ENCODE data around the gene SBK1.
A peak's percentile ranks its signal among the peaks of the same experiment; 100 is the strongest.
"Not testable (repeated sequence)": the region's sequence is repeated elsewhere in the genome, so short reads cannot be mapped to it uniquely, and the experiment has no call there.

Gene SBK1

DNA sequence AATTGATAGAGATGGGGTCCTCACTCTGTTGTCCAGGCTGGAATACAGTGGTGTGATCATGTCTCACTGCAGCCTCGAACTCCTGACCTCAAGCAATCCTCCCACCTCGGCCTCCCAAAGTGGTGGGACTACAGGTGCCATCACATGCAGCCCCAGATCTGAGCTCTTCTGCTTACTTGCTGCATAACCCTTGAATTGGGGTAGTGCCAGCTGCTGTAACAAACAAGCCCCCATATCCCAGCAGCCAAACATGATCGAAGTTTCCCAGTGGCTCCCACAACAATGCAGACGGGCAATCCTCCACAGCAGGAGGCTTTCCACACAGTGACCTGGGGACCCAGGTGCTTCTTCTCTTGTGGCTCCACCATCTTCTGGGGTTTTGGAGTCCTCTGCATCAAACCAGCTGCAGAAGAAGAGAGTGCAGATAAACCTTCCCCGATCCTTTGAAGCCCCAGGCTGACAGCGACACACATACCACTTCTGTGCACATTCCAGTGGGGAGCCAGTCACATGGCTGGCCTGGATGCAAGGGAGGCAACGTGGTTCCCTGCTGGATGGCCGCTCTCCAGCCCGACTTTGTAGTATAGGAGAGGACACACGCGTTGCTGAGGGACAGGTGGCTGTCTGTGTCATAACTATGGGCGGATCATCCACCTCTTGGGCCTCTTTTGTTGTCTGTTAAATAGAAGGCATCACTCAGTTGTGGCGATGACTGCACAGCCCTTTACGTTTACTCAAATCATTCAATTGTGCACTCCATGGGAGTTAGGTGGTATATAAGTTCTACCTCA, 16.7 kb downstream of the SBK1 start:
- no peak for DNase-seq (ENCODE audit: low read depth in 2 of 2)

DNA sequence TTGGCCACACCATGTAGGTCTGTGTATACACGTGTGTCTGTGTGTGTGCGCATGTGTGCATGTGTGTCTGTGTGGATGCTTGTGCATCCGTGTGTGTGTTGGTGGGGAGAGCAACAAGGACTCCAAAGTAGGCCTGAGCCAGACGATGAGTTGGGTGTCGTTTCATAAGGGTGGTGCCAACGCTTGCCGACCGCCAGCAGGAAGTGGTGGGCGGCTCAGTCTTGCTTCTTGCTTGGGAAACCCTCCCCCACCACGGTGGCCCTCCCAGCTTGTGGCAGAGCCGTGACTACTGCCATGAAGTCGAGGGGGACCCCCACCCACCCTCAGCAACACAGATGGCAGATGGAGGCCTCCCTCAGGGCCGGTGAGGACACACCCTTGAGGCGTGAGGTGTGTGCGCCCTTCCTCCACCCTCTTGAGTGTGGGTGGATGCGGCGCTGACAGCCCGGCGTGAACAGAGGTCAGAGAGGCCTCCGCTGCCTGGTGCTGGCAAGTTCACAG, 17.5 kb downstream of the SBK1 start:
- DNase-seq (ENCODE audit: low read depth in 2 of 2): peak; percentile 63 to 69

DNA sequence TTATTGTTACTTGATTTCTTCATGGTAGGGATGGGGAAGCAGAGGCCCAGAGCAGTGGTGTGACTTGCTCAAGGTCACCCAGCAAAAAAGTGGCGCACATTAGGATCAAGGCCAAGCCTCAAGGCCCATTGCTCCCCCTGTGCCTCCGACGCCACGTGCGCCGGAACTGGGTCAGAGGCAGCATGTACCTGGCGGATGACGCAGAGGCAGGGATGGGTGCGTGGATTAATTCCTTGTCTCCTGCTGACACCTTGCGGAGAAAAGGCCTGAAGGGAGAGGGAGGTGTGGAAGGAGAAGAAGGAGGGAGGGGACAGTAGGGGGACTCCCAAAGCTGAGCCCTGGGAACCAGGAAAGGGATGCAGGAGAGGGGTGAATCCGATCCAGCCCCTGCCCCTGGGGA, 18.5 kb downstream of the SBK1 start:
- no peak for DNase-seq (ENCODE audit: low read depth in 2 of 2)

DNA sequence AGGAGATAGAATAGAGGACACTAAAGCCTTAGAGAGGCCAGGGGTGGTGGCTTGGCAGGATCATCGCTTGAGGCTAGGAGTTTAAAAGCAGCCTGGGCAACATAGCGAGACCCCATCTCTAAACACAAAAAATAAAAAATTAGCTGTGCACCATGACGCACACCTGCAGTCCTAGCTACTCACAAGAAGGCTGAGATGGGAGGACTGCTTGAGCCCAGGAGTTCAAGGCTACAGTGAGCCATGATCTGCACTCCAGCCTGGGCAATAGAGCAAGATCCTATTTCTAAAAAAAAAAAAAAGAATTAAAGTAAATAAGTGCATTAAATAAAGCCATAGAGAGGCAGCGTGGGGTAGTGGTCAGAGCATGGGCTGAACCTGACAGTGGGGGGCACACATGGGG, 19.1 kb downstream of the SBK1 start:
- no peak for DNase-seq (ENCODE audit: low read depth in 2 of 2)

DNA sequence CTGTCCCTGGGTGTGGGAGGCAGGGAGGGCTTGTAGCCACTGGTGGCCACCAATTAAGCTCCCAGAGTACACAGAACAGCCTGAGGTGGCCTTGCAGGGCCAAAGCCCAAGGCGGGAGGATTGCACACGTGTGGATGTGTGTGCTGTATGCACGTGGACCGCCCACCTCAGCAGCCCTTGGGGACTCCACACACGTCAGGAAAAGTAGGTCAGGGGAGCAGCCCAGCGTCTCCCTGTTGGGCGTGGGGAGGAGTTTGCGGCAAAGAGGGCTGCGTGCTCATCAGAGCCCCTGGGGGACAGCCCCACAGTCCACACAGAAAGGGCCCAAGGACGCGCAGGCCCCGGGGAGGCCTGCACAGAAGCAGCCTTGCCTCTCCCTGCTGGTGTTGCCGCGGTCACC, 19.6 kb downstream of the SBK1 start:
- no peak for DNase-seq (ENCODE audit: low read depth in 2 of 2)

DNA sequence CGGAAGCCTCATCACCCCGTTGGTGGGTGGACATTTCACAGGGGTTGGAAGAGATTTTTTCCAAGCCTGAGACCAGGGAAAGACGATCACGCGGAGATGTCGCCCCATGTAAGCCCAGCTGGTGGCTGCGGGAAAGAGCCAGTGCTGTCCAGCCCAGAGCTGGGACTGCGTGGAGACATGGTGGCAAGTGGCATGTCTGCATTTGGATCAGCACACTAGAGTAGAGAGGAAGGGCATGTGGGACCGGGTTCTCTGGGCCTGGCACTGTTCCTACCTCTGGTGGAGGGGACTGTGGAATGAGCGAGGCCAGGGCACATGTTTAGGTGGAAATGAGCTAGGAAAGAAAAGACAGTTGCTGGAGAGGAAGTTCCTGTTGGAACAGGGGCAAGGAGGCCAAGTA, 20.0 kb downstream of the SBK1 start:
- DNase-seq (ENCODE audit: low read depth in 2 of 2): no peak

DNA sequence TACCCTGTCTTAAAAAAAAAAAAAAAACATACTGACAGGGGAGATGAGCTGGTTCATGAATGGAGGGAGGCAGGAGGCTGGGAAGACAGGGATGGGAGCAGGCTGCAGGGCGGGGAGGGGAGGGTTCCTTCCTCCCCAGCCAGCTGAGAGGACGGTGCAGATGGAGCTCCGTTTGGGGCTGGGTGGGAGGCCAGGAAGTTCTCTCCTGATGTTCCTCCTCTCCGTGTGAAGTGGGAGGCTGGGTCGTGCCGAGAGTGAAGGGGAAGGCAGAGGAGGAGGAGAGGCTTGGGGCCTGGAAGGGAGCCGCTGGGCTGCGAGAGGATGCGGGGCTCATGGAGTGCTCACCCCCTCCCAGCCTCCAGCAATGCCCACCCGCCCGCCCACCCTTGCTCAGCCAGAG, 21.3 kb downstream of the SBK1 start:
- no peak for DNase-seq (ENCODE audit: low read depth in 2 of 2)

DNA sequence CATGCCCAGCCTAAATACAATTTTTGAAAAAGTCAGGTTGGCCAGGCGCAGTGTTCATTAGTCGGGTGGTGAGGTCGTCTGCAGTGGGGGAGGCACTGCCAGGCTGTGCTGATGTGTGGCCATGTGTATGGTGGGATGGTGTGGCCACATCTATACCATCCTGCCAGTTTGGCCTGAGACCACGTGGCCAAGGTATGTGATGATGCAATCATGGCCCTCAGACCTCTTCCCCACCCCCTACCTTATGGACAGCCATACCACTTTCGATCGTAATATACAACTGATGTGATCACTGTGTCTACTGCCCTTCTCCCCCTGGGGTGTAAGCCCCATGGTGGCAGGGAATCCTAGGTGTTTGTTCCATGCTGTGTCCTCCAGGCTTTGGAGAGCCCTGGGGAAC, 23.7 kb downstream of the SBK1 start:
- no peak for DNase-seq (ENCODE audit: low read depth in 2 of 2)

DNA sequence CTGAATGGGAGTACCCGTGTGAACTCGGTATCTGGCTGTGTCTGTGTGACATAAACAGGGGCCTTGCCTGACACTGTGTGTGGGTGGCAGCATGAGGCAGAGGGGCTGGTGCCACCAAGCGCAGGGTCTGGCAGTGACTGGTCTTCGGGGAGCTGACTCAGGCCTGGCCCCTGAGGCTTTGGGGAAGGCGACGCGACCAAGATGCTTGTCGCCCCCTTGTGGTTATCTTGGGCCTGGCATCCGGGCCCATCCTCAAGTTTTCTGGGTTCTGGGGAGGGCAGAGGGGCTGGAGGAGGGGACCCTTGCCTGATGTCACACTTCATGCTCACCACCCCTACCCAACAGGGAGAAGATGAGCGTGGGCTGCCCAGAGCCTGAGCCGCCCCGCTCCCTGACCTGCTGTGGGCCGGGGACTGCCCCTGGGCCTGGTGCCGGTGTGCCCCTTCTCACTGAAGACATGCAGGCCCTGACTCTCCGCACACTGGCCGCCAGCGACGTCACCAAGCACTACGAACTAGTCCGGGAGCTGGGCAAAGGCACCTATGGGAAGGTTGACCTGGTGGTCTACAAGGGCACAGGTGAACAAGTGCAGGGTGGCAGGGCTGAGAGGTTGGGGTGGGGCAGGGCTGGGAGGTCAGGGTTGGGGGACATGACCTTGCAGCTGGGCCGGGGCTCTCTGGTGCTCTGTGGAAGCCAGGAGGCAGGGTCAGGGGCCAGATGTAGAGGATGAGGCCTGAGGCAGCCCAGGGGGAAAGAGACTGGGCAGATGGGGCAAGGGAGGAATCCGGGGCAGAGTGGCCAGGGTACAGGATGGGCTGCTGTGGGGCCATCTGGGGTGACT, 24.9 kb downstream of the SBK1 start:
- DNase-seq (ENCODE audit: low read depth in 2 of 2): peak; percentile 59 to 61

DNA sequence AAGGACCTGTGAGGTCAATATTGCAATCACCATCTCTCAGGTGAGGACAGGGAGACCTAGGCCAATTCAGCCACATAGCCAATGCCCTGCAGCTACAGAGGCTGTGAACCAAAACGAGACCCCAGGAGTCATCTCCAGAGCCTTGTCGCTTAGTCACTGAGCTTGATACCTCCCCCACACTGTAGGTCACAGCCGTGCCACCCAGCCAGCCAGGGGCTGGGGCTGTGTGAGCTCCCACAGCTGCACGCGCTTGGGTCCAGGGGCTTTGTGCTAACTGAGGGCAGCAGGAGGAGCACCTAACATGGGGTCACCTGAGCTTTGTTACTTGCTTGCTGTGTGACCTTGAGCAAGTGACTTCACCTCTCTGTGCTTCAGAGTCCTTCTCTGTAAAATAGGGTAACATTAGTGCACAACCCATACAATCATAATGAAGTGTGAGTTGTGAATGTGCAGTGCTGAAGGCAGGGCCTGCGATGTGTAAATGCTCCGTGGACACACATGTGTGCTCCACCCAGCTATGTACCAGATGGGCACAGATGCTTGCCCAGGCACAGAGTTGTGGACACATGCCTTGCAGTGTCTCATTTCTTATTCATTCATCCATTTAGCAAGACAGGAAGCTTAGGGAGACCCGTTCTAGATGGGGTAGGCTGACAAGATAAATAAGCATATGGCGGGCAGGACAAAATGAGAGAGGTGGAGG, 25.9 kb downstream of the SBK1 start:
- DNase-seq (ENCODE audit: low read depth in 2 of 2): no peak

DNA sequence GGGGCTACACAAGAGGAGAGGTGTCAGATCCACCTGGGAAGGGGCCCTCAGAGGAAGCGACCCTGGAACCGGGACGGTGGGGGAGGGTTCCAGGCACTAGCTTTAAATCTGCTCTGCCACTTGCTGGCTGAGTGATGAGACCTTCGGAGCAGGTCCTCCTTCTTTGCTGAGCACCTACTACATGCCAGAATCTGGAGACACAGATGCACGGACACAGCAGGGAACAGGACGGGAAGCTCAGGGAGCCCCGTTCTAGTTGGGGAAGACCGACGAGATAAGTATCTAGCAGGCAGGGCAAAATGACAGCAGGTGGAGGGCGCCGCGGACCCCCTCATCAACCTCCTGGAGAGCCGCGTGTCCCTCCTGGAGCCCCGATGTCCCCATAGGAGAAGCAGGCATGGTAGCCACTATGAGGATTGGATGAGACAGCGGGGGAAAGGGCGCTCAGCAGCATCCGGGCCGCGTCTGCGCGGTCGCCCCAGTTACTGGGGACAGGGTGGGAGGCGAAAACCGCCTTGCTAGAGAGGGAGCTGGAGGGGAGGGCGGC, 27.2 kb downstream of the SBK1 start:
- no peak for DNase-seq (ENCODE audit: low read depth in 2 of 2)

DNA sequence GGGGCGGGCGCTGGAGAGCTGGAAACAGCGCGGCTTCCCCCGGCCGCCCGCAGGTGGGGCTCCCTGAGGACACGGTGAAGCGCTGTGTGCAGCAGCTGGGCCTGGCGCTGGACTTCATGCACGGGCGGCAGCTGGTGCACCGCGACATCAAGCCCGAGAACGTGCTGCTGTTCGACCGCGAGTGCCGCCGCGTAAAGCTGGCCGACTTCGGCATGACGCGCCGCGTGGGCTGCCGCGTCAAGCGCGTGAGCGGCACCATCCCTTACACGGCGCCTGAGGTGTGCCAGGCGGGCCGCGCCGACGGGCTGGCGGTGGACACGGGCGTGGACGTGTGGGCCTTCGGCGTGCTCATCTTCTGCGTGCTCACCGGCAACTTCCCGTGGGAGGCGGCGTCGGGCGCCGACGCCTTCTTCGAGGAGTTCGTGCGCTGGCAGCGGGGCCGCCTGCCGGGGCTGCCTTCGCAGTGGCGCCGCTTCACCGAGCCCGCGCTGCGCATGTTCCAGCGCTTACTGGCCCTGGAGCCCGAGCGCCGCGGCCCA, 27.8 kb downstream of the SBK1 start:
- DNase-seq (ENCODE audit: low read depth in 2 of 2): no peak

DNA sequence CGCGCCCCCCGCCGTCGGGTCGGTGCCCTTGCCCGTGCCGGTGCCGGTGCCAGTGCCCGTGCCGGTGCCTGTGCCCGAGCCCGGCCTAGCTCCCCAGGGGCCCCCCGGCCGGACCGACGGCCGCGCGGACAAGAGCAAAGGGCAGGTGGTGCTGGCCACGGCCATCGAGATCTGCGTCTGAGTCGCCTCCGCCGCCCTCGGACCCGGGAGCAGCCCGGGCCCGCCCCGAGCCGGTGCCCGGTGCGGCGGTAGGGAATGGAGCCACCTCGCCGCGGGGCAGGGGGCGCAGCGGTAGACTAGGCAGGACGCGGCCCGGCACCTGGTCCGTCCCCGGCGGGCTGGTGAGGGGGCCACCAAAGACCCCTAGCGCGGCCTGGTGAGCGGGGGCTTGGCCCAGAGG, 28.4 kb downstream of the SBK1 start:
- DNase-seq (ENCODE audit: low read depth in 2 of 2): no peak

DNA sequence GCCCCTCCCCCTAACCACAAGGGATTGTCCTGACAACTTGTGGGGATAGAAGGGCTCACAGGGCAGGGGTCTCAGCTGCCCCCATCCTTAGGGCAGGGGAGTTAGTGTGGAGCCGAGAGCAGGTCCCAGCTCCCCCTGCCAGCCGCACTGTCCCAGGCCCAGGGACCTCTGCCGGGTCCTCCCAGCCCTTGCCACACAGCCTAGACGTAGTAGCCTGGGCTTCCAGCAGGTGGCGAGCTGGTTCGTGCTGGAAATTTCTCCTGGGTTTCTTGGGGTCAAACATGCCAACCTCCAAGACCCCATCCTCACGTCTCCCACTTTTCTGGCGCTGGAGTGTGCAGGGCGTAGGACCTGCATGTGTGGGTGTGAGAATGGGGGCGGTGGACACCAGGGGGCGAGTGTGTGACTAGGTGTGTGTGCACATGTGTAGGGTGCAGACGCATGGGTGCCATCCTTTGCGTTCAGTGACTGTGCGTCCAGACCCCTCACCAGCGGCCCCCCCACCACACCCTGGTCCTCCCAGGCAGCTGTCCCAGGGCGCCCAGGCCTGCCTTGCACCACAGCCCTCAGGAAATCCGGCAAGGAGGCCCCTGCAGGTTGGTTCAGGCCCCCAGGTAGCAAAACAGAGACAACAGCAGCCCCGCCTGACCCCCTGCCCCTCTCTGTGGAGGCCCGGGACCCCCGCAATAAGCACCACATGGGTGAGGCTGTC, 29.5 kb downstream of the SBK1 start:
- DNase-seq (ENCODE audit: low read depth in 2 of 2): peak in 1 of 2 donors; percentile 48

DNA sequence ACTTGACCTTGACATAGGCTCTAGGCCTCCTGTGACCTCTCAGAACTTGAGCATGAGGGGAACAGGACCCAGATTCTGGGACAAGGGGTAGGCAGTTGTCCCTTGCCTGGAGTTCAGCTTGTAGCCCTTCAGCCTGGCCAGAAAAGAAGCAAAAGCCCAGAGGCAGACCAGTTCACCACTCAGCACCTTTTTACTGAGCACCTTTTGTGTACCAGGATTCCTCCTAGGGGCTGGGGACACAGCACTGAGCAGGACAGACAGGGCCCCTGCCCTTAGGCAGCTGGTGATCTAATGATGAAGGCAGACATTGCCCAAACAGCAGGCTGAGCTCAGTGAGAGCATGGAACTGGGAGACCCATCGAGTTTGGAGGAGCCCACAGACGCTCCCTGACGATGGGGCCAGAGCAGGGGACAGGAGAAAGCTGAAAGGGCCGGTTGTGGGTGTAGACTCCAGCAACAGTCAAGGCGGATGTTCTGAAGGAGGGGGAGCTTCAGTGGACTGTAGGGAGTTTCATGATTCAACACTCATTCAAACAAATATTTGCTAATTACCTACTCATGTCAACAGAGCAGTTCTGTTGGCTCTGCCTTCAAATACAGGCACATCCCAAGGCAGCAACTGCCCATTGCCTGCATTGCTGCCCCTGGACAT, 32.0 kb downstream of the SBK1 start:
- no peak for DNase-seq (ENCODE audit: low read depth in 2 of 2)

DNA sequence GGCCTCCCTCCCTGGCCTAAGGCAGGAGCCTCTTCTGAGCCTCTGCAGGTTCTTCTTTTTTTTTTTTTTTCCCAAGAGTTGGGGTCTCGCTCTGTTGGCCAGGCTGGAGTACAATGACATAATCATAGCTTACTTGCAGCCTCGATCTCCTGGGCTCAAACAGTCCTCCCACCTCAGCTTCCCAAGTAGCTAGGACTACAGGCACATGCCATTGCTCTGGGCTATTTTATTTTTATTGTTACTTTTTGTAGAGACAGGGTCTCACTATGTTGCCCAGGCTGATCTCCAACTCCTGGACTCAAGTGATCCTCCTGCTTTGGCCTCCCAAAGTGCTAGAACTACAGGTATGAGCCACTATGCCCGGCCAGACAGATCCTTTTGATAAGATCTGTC, 32.6 kb downstream of the SBK1 start:
- no peak for DNase-seq (ENCODE audit: low read depth in 2 of 2)

DNA sequence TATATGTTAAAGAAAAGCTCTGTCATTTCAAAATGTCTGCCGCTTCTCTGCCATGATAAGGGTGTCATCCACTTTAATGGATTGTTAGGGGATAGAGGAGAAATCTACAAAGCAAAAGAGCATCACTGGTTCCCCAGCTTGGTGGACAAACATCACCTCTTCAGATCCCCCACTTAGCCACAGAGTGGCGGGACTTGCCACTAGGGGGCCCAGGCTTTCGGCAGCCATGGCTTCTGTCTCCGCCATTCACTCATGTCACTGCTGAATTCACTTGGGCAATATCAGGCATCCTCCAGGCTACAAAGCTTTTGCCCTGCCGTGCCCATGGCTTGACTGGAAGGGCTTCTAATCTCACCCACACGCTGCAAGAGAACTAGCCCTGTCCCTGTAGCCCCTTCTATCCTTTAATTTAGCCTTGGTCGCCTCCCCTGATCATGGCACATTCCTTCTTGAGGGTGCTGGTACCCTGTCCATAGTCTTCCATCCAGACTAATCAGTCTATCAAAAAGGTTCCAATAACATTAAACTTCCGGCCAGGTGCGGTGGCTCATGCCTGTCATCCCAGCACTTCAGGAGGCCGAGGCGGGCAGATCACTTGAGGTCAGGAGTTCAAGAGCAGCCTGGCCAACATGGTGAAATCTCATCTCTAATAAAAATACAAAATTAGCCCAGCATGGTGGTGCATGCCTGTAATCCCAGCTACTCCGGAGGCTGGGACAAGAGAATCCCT, 34.7 kb downstream of the SBK1 start:
- peak; percentile 51 to 52 for DNase-seq (ENCODE audit: low read depth in 2 of 2)

DNA sequence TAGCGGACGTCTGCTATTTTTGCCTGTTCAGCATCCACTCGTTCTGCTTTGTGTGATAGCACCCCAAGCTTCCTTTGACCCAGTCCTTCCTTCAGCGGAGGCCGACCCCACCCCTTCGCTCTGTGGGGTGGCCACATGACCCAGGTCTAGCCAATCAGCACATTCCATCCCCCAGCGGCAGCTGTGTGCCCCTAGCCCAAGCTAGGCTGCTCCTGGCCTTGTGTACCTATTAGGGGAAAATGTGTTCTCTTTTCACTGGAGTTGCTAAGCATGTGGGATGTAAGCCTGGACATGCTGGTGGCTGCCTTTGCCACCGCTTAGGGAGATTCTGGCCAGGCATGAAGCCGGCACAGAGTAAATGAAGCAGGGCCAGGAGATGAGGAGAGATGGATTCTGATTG, 37.9 kb downstream of the SBK1 start:
- not testable (repeated sequence) for DNase-seq (ENCODE audit: low read depth in 2 of 2)

DNA sequence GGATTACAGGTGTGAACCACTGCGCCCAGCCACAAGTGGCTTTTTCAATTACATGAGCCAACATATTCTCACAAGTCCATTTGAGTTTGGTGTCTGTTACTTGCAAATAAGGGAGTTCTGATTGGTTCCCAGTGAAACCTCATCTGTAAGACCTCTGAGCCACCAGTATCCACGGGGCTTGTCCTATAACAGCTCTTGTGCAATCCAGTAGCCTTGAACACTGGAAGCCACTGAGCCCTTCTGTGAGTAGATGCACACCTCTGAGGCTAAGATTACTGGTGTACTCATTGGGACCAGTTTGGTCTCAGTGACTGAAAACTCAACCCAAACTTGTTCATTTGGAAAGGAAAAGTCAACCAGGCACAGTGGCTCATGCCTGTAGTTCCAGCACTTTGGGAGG, 38.7 kb downstream of the SBK1 start:
- not testable (repeated sequence) for DNase-seq (ENCODE audit: low read depth in 2 of 2)

DNA sequence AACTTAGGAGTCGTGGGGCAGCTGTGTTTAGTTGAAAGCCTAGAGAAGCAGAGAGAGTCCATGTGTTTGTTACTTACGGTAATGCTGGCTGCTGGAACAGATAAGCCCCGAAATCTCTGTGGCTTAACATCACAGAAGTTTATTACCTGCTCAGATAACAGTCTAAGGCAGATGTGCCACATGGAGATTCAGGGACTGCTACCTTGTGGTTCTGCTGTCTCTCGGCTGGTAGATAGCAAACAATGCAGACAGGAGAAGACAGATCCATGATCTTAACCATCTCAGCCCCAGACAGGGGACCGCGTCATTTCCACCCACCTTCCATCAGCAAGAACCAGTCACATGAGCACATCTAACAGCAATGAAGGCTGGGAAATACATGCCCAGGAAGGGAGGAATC, 40.3 kb downstream of the SBK1 start:
- DNase-seq (ENCODE audit: low read depth in 2 of 2): not testable (repeated sequence)

All from activated CD4-positive, alpha-beta T cell treated with anti-CD3 and anti-CD28 coated beads for 24 hours (primary cell).